Measurements from ENCODE around the gene GPX8. TPM values are rescaled to one million over a fixed set of nuclear protein-coding genes. Genes with fewer than 3 reads are reported as not detected.
A peak's percentile ranks its signal among the peaks of the same experiment; 100 is the strongest.

GPX8 gene
- total RNA-seq, 1 donor from 2014 or later: 59.0 TPM

DNA sequence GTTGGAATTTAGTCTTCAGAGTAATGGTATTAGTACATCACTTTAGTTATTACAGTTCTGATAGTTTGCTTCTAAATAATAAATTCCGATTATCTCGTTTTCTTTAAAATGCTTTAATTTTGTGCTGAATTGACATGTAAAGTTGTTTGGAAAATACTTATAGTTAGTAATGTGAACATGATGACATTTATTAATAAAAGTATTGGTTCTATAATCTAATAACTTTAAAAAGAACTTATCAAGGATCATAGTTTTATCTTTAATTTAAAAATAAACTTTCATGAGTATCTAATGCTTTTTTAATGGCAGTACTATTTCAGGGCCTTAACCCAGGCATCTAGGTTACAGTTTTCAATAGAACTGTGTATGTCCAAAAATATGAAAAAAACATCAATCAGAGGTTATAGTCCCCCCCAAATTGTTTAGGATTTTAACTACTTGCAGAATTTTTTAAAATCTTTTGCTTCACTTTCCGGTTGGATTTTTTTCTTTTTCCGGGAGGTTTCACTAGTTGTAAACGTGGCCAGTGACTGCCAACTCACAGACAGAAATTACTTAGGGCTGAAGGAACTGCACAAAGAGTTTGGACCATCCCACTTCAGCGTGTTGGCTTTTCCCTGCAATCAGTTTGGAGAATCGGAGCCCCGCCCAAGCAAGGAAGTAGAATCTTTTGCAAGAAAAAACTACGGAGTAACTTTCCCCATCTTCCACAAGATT is 680 bp downstream of the GPX8 start:
- Histone ChIP-seq H3K36me3 (ENCODE audit: control insufficient read depth, insufficient read depth, low read length) (no peaks in the 10 kb centered on the region), H3K4me3 (ENCODE audit: low read depth, low read length) (peak overlapping the region; percentile 76), H3K27me3 (ENCODE audit: control insufficient read depth, insufficient read depth, low read length) (no peaks in the 10 kb centered on the region)
- TF ChIP-seq, protein P1, sequence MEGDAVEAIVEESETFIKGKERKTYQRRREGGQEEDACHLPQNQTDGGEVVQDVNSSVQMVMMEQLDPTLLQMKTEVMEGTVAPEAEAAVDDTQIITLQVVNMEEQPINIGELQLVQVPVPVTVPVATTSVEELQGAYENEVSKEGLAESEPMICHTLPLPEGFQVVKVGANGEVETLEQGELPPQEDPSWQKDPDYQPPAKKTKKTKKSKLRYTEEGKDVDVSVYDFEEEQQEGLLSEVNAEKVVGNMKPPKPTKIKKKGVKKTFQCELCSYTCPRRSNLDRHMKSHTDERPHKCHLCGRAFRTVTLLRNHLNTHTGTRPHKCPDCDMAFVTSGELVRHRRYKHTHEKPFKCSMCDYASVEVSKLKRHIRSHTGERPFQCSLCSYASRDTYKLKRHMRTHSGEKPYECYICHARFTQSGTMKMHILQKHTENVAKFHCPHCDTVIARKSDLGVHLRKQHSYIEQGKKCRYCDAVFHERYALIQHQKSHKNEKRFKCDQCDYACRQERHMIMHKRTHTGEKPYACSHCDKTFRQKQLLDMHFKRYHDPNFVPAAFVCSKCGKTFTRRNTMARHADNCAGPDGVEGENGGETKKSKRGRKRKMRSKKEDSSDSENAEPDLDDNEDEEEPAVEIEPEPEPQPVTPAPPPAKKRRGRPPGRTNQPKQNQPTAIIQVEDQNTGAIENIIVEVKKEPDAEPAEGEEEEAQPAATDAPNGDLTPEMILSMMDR (IDR thresholded peaks at IDR 0.05; ENCODE audit: insufficient read depth, low read length, poor library complexity, severe bottlenecking): no peak
- DNase-seq (ENCODE audit: low read depth): peak; percentile 82

- DNase-seq (ENCODE audit: low read depth): no peak
- no peak overlapping the region for H3K4me3 ChIP-seq (ENCODE audit: low read depth, low read length)
- H3K36me3 ChIP-seq (ENCODE audit: control insufficient read depth, insufficient read depth, low read length): no peaks in the 10 kb centered on the region
- TF ChIP-seq, protein P1 (IDR thresholded peaks at IDR 0.05; ENCODE audit: insufficient read depth, low read length, poor library complexity, severe bottlenecking): no peak
- H3K27me3 ChIP-seq (ENCODE audit: control insufficient read depth, insufficient read depth, low read length): no peaks in the 10 kb centered on the region
These were observed 2.7 kb downstream of the GPX8 start for GRCh38 chr5:55162666-55163065.

GRCh38 chr5:55171471-55171870 is 11.5 kb downstream of the GPX8 start:
- peaks cover 13% of the 10 kb centered on the region for H3K27me3 ChIP-seq (ENCODE audit: control insufficient read depth, insufficient read depth, low read length)
- no peak for DNase-seq (ENCODE audit: low read depth)
- TF ChIP-seq, protein P1 (IDR thresholded peaks at IDR 0.05; ENCODE audit: insufficient read depth, low read length, poor library complexity, severe bottlenecking): no peak
- H3K4me3 ChIP-seq (ENCODE audit: low read depth, low read length): no peak overlapping the region
- no peaks in the 10 kb centered on the region for H3K36me3 ChIP-seq (ENCODE audit: control insufficient read depth, insufficient read depth, low read length)

GRCh38 chr5:55172051-55172899 is 12.3 kb downstream of the GPX8 start:
- TF ChIP-seq, protein P1 (IDR thresholded peaks at IDR 0.05; ENCODE audit: insufficient read depth, low read length, poor library complexity, severe bottlenecking): peak; percentile 62
- peak; percentile 39 for DNase-seq (ENCODE audit: low read depth)
- Histone ChIP-seq H3K36me3 (ENCODE audit: control insufficient read depth, insufficient read depth, low read length) (no peaks in the 10 kb centered on the region), H3K27me3 (ENCODE audit: control insufficient read depth, insufficient read depth, low read length) (peaks cover 15% of the 10 kb centered on the region), H3K4me3 (ENCODE audit: low read depth, low read length) (peak overlapping the region; percentile 35)

DNA sequence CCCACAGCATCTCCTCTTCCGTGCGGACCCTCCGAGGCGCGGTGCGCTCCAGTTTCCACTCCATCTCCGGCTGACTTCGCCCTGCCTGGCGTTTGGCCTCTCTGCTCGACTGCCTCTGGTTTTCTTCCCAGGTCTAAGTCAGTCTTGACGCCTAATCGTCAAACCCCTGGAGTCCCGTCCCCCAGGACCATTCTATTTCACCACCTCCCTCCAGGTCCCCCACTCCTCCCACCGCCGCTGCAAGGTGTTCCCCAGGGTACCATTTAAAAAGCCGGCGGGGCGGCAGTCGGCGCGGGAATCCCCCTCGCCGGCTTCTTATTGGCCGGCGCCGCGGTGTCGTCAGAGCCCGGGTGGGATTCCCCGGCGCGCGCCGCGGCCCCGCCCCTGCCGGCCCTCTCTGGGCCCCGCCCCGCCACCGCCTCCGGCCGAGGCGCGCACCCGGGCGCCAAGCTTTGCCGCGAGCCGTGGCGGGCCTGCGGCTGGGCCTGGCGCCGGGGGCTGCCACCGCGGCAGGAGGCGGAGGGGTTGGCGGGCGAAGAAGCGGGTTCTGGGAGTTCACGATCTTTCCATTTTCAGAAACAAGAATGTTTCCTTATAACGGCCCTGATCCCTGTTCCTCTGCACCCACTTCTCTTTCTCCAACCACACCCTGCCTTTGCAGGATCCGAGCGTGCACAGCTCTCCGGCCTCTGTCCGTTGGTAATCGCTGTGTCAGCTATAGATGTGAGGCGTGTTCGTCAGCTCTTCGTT is 13.1 kb downstream of the GPX8 start, which contains the start of gene CDC20B:
CDC20B (minus strand) TSS at position 241 of the 750 bp plus-strand sequence; CDS start at position 64, 177 bp downstream.
- TF ChIP-seq, protein P1 (IDR thresholded peaks at IDR 0.05; ENCODE audit: insufficient read depth, low read length, poor library complexity, severe bottlenecking): no peak
- Histone ChIP-seq H3K27me3 (ENCODE audit: control insufficient read depth, insufficient read depth, low read length) (peaks cover 15% of the 10 kb centered on the region), H3K4me3 (ENCODE audit: low read depth, low read length) (peak within 1 kb of the TSS; percentile 49), H3K36me3 (ENCODE audit: control insufficient read depth, insufficient read depth, low read length) (no peaks in the 10 kb centered on the region)
- DNase-seq (ENCODE audit: low read depth): no peak

All from kidney epithelial cell (primary cell).